ENCODE data around the gene CALHM6.
"Not testable (repeated sequence)": the region's sequence is repeated elsewhere in the genome, so short reads cannot be mapped to it uniquely, and the experiment has no call there.

Gene CALHM6

DNA sequence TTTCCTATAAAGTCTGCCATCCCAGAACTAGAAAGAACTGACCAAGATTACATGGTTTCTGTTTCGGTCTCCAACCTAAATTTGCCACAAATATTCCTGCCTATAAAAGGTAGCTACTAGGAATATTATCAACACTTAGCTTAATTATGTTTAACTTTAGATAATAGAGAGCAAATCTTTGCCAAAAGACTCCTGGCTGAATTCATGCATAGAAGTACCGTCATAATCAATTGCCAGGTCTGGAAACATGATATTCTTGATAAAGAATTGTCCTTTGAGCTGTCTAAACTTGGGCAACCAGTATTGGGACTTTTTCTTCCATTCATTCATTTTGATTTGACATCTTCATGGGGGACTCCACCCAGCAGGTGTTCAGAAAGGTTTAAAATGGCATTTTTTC, 22.4 kb downstream of the CALHM6 start:
- no peak for DNase-seq

- DNase-seq, result peak; percentile 14
These were observed 24.5 kb downstream of the CALHM6 start for GRCh38 chr6:116485559-116486184.

- no peak for DNase-seq
These were observed 30.6 kb downstream of the CALHM6 start for GRCh38 chr6:116491610-116492330.

- DNase-seq, result no peak
These were observed 31.3 kb downstream of the CALHM6 start for GRCh38 chr6:116492331-116493067.

- DNase-seq, result not testable (repeated sequence)
These were observed 34.0 kb downstream of the CALHM6 start for GRCh38 chr6:116495161-116495560.

- no peak for DNase-seq
These were observed 36.0 kb downstream of the CALHM6 start for GRCh38 chr6:116497113-116497676.

DNA sequence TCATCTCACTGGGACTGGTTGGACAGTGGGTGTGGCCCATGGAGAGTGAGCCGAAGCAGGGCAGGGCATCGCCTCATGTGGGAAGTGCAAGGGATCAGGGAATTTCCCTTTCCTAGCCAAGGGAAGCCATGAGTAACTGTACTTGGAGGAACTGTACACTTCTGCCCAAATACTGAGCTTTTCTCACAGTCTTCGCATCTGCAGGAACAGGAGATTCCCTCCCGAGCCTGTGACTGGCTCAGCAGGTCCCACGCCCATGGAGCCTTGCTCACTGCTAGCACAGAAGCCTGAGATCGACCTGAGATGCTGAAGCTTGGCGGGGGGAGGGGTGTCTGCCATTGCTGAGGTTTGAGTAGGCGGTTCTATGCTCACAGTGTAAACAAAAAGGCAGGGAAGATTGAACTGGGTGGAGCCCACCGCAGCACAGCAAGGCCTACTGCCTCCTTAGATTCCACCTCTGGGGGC, 39.8 kb downstream of the CALHM6 start:
- DNase-seq, result no peak

- no peak for DNase-seq
These were observed 46.1 kb downstream of the CALHM6 start for GRCh38 chr6:116507324-116507723.

GRCh38 chr6:116508527-116508926, 47.4 kb downstream of the CALHM6 start:
- no peak for DNase-seq

DNA sequence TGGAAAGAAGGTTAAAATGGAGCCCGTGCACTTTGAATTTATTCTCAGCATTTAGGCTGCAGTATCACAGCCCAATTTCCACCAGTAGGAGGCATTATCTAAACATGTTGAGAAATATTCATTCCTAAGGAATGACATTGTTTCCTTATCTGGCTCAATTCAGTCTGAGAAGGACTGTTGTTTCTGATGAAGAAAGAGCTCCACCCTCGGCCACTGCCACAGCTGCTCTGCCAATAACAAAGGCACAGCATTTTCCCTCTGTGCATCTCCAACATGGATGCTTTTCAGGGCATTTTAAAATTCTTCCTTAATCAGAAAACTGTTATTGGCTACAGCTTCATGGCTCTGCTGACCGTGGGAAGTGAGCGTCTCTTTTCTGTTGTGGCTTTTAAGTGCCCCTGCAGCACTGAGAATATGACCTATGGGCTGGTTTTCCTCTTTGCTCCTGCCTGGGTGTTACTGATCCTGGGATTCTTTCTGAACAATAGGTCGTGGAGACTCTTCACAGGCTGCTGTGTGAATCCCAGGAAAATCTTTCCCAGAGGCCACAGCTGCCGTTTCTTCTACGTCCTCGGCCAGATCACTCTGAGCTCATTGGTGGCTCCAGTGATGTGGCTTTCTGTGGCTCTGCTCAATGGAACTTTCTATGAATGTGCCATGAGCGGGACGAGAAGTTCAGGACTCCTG, 50.4 kb downstream of the CALHM6 start, which contains the start of gene CALHM5:
TSS of gene CALHM5 (plus strand) at position 216 of the 687 bp plus-strand sequence. CDS start at position 274, 58 bp downstream.
- DNase-seq, result peak; percentile 91

DNA sequence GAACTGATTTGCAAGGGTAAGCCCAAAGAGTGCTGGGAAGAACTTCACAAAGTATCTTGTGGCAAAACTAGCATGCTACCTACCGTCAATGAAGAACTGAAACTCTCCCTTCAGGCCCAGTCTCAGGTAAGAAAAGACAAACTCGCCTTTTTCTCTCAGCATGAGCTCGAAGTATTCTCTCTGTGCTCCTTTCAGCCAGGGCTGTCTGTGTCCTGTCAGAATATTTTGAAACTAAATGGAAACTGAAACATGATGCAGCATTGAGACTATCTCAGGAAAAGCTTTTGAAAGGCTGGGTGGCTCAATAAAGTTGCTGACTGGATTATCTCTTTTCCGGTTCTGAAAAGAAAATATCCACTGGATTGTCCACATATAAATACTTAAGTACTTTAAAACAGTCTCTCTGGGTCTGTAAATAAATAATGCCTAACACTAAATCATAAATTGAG, 51.0 kb downstream of the CALHM6 start:
- no peak for DNase-seq

GRCh38 chr6:116512734-116513133, 51.6 kb downstream of the CALHM6 start:
- DNase-seq, result peak; percentile 12

All from fibroblast of skin of scalp (primary cell).